ENCODE results near the gene CD82.

Gene CD82

DNA sequence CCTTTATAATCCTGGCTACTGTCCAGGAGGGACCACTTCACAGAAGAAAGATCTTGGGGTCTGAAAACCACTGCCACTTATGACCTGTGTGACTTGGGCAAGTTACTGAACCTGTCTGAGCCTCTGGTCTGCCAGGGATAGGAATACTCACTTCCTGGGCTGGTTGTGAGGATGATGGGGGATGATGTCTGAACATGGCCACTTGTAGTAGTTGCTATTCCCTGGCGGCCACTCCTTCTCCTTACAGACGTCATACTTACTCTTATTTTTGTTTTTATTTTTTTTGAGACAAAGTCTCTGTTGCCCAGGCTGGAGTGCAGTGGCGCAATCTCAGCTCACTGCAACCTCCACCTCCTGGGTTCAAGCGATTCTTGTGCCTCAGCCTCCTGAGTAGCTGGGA lies 26.1 kb downstream of the CD82 start:
- TF ChIP-seq, protein P1, sequence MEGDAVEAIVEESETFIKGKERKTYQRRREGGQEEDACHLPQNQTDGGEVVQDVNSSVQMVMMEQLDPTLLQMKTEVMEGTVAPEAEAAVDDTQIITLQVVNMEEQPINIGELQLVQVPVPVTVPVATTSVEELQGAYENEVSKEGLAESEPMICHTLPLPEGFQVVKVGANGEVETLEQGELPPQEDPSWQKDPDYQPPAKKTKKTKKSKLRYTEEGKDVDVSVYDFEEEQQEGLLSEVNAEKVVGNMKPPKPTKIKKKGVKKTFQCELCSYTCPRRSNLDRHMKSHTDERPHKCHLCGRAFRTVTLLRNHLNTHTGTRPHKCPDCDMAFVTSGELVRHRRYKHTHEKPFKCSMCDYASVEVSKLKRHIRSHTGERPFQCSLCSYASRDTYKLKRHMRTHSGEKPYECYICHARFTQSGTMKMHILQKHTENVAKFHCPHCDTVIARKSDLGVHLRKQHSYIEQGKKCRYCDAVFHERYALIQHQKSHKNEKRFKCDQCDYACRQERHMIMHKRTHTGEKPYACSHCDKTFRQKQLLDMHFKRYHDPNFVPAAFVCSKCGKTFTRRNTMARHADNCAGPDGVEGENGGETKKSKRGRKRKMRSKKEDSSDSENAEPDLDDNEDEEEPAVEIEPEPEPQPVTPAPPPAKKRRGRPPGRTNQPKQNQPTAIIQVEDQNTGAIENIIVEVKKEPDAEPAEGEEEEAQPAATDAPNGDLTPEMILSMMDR (IDR thresholded peaks at IDR 0.05; ENCODE audit: unreplicated experiment in 3 of 3), result no peak
- Mint-ChIP-seq H3K9me3 (no peaks in the 10 kb centered on the region), H3K4me1 (peaks cover 60% of the 10 kb centered on the region), H3K27me3 (ENCODE audit: low read depth) (peaks cover 5% of the 10 kb centered on the region), H3K27ac (peak overlapping the region in 2 of 3 experiments; percentile 4 to 25), H3K4me3 (no peak overlapping the region), H3K36me3 (ENCODE audit: low read depth) (no peaks in the 10 kb centered on the region)

DNA sequence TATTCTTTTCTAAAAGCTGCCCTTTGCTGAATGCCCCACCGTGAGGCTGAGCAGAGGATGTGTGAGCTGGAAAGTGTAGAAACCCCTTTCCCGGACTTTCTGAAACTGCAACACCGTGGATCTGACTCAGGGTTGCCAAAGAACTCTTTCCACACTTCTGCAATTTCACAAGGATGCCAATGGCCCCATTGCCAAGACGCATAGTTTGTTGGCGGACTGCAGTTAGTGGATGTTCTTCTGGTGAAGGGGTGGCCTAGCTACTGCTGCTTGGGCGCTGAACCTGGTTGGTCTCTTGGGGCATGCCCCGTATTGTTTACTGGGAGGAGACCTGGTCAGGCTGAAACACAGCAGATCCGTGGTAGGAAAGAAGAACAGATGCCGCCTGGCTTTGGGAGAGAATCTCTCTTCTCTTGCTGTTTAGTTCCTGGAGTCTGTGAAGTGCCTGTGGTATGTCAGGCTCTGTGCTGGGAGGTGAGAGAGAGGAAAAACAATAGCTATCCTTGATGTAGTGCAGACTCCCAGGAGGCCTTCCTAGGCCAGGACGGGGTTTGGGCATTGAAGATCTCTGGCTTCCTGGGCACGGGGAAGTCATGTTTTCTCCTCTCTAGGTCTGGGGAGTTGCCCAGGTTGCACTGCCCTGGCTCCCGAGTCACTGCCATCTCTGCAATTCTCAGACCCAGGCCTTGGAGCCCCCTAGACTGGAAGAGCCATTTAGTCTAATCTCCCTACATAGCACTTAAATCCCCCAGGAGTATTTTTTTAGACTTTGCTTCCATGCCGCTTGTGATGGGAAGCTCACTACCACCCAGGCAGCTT lies 26.9 kb downstream of the CD82 start:
- Mint-ChIP-seq H3K27me3 (ENCODE audit: low read depth) (no peaks in the 10 kb centered on the region), H3K27ac (peak overlapping the region; percentile 62 to 87 (median 73)), H3K4me3 (no peak overlapping the region), H3K4me1 (peaks cover 68% of the 10 kb centered on the region), H3K36me3 (ENCODE audit: low read depth) (no peaks in the 10 kb centered on the region), H3K9me3 (no peaks in the 10 kb centered on the region)
- TF ChIP-seq, protein P1 (IDR thresholded peaks at IDR 0.05; ENCODE audit: unreplicated experiment in 3 of 3), result no peak

- no peaks in the 10 kb centered on the region for H3K36me3 Mint-ChIP-seq (ENCODE audit: low read depth)
- H3K27ac Mint-ChIP-seq, result peak overlapping the region; percentile 49 to 87 (median 73)
- H3K9me3 Mint-ChIP-seq, result no peaks in the 10 kb centered on the region
- no peak overlapping the region for H3K4me3 Mint-ChIP-seq
- peaks cover 76% of the 10 kb centered on the region for H3K4me1 Mint-ChIP-seq
- TF ChIP-seq, protein P1 (IDR thresholded peaks at IDR 0.05; ENCODE audit: unreplicated experiment in 3 of 3), result no peak
- H3K27me3 Mint-ChIP-seq (ENCODE audit: low read depth), result no peaks in the 10 kb centered on the region
Measured at GRCh38 chr11:44593251-44593650, 27.8 kb downstream of the CD82 start.

- Mint-ChIP-seq H3K4me3 (peak overlapping the region in 1 of 3 experiments; percentile 12), H3K27me3 (ENCODE audit: low read depth) (peaks cover 4% of the 10 kb centered on the region), H3K36me3 (ENCODE audit: low read depth) (no peaks in the 10 kb centered on the region), H3K27ac (peak overlapping the region; percentile 12 to 85 (median 64)), H3K9me3 (no peaks in the 10 kb centered on the region), H3K4me1 (peaks cover 75% of the 10 kb centered on the region)
- TF ChIP-seq, protein P1 (IDR thresholded peaks at IDR 0.05; ENCODE audit: unreplicated experiment in 3 of 3), result no peak
Measured at GRCh38 chr11:44595006-44595405, 29.5 kb downstream of the CD82 start.

- Mint-ChIP-seq H3K4me3 (no peak overlapping the region), H3K36me3 (ENCODE audit: low read depth) (no peaks in the 10 kb centered on the region), H3K9me3 (no peaks in the 10 kb centered on the region), H3K4me1 (peaks cover 80% of the 10 kb centered on the region), H3K27me3 (ENCODE audit: low read depth) (peaks cover 8% of the 10 kb centered on the region), H3K27ac (peak overlapping the region in 2 of 3 experiments; percentile 26 to 85)
- TF ChIP-seq, protein P1 (IDR thresholded peaks at IDR 0.05; ENCODE audit: unreplicated experiment in 3 of 3), result no peak
Measured at GRCh38 chr11:44595964-44596381, 30.5 kb downstream of the CD82 start.
